ENCODE data around the gene MACROD2. TPM values are rescaled to one million over a fixed set of nuclear protein-coding genes. Genes with fewer than 3 reads are reported as not detected.

MACROD2 gene
- total RNA-seq, 1 donor from 2014 or later: 0.40 TPM

GRCh38 chr20:15251171-15251570 lies 1255.9 kb downstream of the MACROD2 start:
- DNase-seq (ENCODE audit: low read depth in 2 of 2): no peak

GRCh38 chr20:15252304-15252703 lies 1257.0 kb downstream of the MACROD2 start:
- DNase-seq (ENCODE audit: low read depth in 2 of 2): no peak

GRCh38 chr20:15253431-15253830 lies 1258.1 kb downstream of the MACROD2 start:
- no peak for DNase-seq (ENCODE audit: low read depth in 2 of 2)

- DNase-seq (ENCODE audit: low read depth in 2 of 2): peak in 1 of 2 donors; percentile 13
Observed at GRCh38 chr20:15256676-15257568, 1261.6 kb downstream of the MACROD2 start.

- no peak for DNase-seq (ENCODE audit: low read depth in 2 of 2)
Observed at GRCh38 chr20:15257569-15257870, 1262.2 kb downstream of the MACROD2 start.

GRCh38 chr20:15265581-15266309 lies 1270.4 kb downstream of the MACROD2 start:
- DNase-seq (ENCODE audit: low read depth in 2 of 2): no peak

- no peak for DNase-seq (ENCODE audit: low read depth in 2 of 2)
Observed at GRCh38 chr20:15267935-15268334, 1272.6 kb downstream of the MACROD2 start.

GRCh38 chr20:15278041-15278440 lies 1282.7 kb downstream of the MACROD2 start:
- no peak for DNase-seq (ENCODE audit: low read depth in 2 of 2)

- no peak for DNase-seq (ENCODE audit: low read depth in 2 of 2)
Observed at GRCh38 chr20:15287329-15287728, 1292.0 kb downstream of the MACROD2 start.

GRCh38 chr20:15288106-15288505 lies 1292.8 kb downstream of the MACROD2 start:
- DNase-seq (ENCODE audit: low read depth in 2 of 2): no peak

GRCh38 chr20:15289337-15289736 lies 1294.0 kb downstream of the MACROD2 start:
- no peak for DNase-seq (ENCODE audit: low read depth in 2 of 2)

GRCh38 chr20:15292405-15292804 lies 1297.1 kb downstream of the MACROD2 start:
- no peak for DNase-seq (ENCODE audit: low read depth in 2 of 2)

- DNase-seq (ENCODE audit: low read depth in 2 of 2): no peak
Observed at GRCh38 chr20:15296422-15296821, 1301.1 kb downstream of the MACROD2 start.

GRCh38 chr20:15297059-15297875 lies 1302.0 kb downstream of the MACROD2 start:
- DNase-seq (ENCODE audit: low read depth in 2 of 2): no peak

GRCh38 chr20:15302075-15302474 lies 1306.8 kb downstream of the MACROD2 start:
- DNase-seq (ENCODE audit: low read depth in 2 of 2): no peak

- DNase-seq (ENCODE audit: low read depth in 2 of 2): peak in 1 of 2 donors; percentile 32
Observed at GRCh38 chr20:15310361-15310760, 1315.0 kb downstream of the MACROD2 start.

- no peak for DNase-seq (ENCODE audit: low read depth in 2 of 2)
Observed at GRCh38 chr20:15316556-15316955, 1321.2 kb downstream of the MACROD2 start.

GRCh38 chr20:15317546-15318232 lies 1322.4 kb downstream of the MACROD2 start:
- no peak for DNase-seq (ENCODE audit: low read depth in 2 of 2)

GRCh38 chr20:15318682-15319081 lies 1323.4 kb downstream of the MACROD2 start:
- DNase-seq (ENCODE audit: low read depth in 2 of 2): no peak

- DNase-seq (ENCODE audit: low read depth in 2 of 2): no peak
Observed at GRCh38 chr20:15319439-15319838, 1324.1 kb downstream of the MACROD2 start.

- DNase-seq (ENCODE audit: low read depth in 2 of 2): no peak
Observed at GRCh38 chr20:15320941-15321340, 1325.6 kb downstream of the MACROD2 start.

All from lung microvascular endothelial cell (primary cell).